HG03432 (cell line): ENCODE data around the gene HHATL.

Experiments
- ATAC-seq: cut with Tn5 transposase; IDR thresholded peaks from one replicate; pipeline ENCODE4 v1.9.1; 2021; ENCODE audit warnings: mild to moderate bottlenecking, moderate library complexity; ENCODE audit not compliant: unreplicated experiment

HHATL gene

DNA sequence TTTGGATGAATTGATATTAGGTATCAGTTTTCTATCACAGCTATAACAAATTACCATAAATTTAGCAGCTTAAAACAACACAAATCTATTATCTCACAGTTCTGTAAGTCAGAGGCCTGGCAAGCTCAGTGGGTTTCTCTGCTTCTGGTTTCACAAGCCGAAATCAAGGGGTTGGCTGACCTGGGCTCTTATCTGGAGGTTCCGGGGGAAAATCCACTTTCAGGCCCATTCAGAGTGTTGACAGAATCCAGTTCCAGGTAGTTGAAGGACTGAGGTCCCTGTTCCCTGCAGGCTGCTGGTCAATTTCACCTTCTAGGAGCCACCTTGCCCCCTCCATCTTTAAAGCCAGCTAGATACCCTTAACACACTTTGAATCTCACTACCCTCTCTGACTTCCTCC lies 11.1 kb upstream of the HHATL start:
- ATAC-seq: no peak

- ATAC-seq: no peak
These were observed 10.2 kb upstream of the HHATL start for GRCh38 chr3:42712688-42713372.

DNA sequence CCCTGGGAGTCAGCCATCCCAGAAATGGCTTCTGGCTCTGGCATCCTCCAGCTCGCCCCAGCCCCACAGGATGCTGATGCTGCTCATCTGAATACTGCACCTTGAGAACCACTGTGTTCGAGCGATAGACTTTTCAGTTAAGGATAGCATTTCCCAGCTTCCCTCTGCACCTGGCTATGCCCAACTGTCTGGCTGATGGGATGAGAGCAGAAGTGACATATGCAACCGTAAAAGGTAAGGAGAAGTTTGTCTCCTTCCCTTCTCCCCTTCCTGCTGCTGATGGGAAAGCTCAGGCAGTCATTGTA lies 9.7 kb upstream of the HHATL start:
- ATAC-seq: no peak

- no peak for ATAC-seq
These were observed 9.1 kb upstream of the HHATL start for GRCh38 chr3:42711491-42712343.

DNA sequence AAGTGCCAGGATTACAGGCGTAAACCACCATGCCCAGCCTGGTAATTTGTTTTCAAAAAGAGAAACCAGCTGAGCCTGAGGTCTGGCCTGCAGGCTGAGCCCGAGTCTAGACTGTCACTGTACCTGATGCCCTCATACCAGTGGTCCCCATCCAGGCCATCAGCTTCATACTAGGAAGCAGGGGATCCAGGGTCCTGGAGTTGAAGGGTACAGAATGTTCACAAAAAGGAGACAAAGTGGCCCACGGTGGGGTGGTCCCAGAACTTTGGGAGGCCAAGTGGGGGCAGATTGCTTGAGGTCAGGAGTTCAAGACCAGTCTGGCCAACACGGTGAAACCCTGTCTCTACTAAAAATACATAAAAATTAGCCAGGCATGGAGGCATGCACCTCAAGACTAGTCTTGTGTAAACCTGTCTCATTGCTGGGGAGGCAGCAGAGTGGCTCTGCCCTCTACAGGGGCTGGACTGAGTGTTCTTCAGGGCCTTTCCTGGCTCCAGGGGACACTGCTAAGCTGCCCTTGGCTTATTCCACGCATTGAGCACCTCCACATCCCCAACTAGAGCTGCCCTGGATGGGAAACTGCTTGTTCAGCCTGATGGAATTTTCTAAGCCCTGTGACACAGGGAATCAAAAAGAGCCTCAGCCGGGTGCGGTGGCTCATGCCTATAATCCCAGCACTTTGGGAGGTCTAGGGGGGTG lies 7.9 kb upstream of the HHATL start:
- ATAC-seq: no peak

DNA sequence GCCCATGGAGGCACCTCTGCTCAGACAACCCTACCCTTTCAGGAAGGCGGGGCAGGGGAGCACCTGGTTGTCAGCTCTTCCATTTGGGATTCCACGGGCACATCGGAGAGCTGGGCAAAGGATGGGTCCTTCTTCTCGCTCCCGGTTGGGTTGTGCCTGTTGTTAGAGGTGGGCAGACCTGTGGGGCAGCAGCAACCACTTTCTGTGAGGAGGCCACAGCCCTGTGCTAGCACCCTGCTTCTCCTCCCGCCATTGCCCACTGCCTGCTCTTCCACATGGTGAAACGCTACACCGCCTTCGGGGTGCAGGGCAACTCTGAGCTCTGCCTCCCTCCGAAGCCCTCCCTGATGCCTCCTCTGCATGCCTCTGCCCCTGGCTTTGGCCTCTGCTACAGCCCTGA lies 7.0 kb upstream of the HHATL start:
- ATAC-seq: no peak

GRCh38 chr3:42708611-42709151 lies 6.1 kb upstream of the HHATL start:
- ATAC-seq: no peak

DNA sequence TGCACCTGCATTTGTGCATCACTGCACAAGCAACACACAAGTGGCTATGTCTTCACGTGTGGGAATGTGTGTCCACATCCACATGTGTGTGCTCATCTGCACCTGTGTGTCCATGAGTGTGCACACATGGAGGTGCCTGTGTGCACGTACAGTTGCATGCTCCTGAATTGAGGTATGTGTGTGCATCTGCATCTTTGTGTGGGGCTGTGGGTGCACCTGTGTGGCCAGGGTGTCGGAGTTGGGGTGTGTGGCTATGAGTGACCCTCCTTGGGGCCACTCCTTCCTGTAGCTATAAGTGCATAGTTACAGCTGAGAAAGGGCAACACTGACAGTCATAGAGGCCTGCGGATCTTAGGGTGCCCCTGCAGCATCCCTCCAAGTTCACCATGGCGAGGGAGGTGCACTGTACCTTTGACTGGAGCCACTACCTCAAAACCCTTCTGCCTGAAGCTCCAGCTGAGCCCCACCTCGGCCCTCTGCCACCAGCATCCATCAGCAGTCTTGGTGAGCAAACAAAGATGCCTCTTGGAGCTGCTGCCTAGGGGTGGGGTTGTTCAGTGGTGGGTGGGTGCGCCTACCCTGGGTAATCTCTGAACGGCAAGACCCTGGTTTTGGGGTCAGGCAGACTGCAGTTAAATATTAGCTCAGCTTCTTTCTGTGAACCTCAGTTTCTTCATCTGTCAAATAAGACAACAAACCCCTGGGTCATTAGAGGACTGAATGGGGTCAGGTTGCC lies 5.2 kb upstream of the HHATL start:
- ATAC-seq: no peak

DNA sequence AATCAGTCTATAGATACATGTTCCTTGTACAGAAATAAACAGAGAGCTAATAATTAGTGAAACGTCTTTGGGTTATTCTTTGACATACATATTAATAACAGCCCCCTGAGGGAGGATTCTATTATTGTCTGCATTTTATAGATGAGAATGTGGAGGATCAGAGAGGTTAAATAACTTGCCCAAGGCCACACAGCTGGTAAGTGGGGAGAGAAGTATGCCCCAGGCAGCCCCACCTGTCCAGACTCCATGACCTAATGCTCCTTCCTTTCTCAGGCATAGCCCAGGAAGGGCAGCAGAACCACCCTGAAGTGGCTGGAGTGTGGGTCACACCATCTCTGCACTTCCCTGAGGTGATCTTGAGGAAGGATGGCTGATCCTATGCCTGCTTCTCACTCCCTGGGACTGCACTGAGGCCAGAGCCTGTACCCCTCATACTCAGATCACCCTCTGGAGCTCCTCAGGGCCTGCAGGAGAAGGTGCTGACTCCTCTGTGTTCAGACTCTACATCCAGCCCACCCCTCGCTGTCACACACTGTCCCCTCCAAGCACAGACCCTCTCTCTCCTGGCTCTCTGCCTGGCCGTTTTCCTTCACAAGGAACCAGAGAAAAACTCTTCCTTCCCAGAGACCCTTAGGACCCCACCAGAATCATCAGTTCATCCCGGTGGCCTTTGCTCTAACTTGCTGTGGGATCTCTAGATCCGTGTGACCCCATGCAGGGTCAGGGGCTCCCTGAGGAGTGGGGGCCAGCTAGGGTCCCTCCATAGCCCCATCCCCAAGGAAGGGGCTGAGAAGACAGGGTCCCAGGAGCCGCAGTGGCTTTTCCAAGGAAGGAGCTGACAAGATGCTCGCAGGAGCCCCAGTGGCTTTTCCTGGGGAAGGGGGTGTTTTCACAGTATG lies 4.4 kb upstream of the HHATL start:
- no peak for ATAC-seq

GRCh38 chr3:42705962-42706585 lies 3.5 kb upstream of the HHATL start:
- no peak for ATAC-seq

DNA sequence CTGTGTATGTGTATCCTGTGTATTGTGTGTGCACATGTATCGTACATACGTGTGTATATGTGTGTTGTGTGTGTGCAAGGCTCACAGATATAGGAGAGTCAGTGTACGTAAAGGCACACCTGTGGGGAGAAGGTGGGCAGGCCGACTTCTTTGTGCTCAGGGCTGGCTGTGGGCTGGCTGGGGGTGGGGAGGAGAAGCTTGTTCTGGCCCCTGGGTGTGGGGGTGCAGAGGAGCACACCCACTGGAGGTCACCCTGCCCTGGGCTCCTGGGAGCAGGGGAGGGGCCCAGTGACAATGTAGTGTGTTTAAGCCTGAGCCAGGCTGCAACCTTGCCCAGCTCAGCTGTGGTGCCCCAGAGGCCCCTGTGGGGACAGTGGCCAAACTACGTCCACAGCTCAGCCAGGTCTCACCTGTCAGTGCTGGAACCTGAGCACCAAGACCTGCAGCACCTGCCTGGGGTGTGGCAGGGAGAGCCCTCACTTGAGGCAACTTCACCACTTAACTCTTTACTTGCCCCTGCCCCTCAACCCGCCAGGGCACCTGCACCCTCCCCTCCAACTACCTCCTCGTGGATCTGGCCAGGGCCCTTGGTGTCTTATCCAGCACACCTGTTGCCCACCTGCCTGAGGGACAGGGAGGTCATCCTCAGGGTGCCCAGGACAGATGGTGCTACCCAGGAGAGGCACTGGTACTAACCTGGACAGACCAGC lies 2.6 kb upstream of the HHATL start:
- no peak for ATAC-seq

DNA sequence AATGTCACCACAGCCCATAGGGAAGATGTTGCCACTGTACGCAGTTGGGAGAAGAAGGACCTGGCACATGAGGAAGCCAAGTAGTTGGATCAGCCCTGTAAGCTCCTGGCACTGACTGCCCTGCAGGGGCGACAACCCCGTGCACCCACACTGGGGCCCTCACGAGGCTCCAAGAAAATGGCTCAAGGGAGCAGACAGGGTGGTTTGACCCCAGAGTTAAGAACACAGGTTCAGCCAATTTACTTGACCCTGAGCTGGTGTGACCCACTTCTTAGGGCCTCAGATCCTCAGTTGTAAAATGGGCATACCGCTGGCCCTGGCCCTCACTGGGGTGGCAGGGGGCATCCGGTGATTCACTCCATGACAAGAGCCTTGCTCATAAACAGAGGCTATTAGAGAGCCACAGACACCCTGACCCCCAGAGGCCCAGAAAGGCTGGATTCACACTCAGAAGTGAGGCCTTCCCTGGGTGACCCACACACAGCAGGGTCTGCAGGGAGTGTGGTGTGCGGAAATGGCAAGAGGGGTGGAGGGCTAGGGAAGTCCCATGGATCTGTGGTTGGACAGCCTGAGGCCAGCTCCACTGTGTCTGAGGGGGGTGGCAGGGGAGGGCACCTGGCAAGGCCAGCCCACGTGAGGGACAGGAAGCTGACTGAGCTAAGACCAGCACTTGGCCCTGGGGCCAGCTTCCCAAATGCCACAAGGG lies 1.7 kb upstream of the HHATL start:
- no peak for ATAC-seq

GRCh38 chr3:42703695-42704025 lies 1.1 kb upstream of the HHATL start:
- no peak for ATAC-seq

DNA sequence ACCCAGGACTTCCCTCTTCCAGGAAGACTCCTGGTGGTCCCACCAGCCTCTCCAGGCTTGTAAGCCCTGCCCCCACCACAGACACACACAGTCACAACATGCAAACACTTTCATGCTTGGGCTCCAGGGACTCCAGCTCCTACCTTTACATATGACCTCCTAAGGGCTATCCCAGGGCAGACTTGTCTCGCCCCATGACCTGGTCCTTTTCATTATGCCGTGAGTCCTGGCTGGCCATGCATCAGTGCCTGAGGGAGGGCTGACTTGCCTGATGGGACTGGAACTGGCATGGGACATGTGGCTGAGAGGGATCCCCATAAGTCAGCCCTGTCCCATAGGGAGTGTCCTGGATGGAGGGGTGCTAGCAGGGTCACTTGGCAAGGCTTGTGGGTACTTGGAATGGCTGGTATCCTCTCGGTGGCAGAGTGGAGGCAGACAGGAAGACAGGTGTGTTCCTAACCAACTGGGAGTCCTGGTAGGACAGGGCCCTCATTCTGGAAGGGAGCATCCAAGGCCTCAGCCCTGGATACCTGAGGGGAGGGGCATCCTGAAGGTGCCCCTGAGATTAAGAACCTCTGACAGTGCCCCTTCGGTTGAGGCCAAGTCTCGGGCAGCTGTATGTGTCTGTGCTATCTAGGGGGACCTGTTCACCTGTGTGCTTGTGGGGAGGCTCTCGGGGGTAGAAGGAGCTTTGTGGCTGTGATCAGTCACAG lies 540 bp upstream of the HHATL start:
- ATAC-seq: no peak

- ATAC-seq: no peak
These were observed 1.1 kb downstream of the HHATL start for GRCh38 chr3:42701371-42702065.

- no peak for ATAC-seq
These were observed 2.0 kb downstream of the HHATL start for GRCh38 chr3:42700366-42701288.
